GM12875 (cell line): ENCODE results near the gene MYDGF.

Experiments used
- H3K4me3 ChIP-seq: one replicate; pipeline ENCODE4 v1.5.1; 2011; ENCODE audit warnings: low read depth, low read length, control low read depth
- TF ChIP-seq, protein P1 (sequence below): IDR thresholded peaks from 2 replicates; pipeline ENCODE4 v1.5.1; 2011; ENCODE audit warnings: low read depth, mild to moderate bottlenecking, control low read depth, inconsistent platforms, low read length, moderate library complexity, borderline replicate concordance; ENCODE audit not compliant: insufficient read depth

Gene MYDGF

DNA sequence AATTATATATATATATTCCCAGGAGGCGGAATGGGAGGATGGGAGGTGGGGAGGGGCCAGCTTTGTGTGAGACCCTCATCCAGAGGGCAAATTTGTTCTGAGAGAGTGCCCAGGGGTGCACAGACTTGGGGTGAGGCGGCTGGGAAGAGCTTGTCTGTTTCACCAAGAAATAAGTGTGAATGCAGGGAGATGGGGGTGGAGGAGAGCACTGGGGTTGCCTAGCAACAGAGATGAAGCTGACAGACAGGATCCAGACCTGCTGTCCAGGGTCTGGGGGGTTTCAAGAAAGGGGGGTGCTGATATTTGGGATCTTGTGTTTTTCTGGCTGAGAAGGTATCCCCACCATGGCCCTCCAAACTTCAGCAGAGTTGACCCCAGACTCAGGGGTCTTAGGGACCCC, 49.5 kb downstream of the MYDGF start:
- TF ChIP-seq, protein P1, sequence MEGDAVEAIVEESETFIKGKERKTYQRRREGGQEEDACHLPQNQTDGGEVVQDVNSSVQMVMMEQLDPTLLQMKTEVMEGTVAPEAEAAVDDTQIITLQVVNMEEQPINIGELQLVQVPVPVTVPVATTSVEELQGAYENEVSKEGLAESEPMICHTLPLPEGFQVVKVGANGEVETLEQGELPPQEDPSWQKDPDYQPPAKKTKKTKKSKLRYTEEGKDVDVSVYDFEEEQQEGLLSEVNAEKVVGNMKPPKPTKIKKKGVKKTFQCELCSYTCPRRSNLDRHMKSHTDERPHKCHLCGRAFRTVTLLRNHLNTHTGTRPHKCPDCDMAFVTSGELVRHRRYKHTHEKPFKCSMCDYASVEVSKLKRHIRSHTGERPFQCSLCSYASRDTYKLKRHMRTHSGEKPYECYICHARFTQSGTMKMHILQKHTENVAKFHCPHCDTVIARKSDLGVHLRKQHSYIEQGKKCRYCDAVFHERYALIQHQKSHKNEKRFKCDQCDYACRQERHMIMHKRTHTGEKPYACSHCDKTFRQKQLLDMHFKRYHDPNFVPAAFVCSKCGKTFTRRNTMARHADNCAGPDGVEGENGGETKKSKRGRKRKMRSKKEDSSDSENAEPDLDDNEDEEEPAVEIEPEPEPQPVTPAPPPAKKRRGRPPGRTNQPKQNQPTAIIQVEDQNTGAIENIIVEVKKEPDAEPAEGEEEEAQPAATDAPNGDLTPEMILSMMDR = no peak
- no peak overlapping the region for H3K4me3 ChIP-seq

DNA sequence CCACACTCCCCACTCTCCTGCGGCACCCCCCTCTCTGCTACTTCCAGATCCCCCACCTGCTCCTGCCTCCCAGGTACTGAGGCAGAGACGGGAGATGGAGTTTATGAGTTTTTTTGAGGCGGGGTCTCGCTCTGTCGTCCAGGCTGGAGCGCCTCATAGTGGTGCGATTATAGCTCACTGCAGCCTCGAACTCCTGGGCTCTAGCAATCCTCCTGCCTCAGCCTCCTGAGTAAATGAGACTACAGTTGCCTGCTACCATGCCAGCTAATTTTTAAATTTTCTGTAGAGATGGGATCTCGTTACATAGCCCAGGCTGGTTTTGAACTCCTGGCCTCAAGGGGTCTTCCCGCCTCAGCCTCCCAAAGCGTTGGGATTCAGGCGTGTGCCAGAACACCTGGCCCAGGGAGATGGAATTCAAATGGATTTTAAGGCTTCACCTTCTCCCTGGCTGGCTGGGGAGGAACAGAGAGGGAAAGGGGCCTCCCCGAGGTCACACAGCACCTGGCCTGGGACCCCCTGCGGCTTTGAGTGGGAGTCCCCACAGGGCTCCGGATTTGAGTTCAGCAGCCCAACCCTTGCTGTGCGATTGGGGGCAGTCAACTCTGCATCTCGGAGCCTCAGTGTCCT, 50.4 kb downstream of the MYDGF start:
- TF ChIP-seq, protein P1 = no peak
- no peak overlapping the region for H3K4me3 ChIP-seq

DNA sequence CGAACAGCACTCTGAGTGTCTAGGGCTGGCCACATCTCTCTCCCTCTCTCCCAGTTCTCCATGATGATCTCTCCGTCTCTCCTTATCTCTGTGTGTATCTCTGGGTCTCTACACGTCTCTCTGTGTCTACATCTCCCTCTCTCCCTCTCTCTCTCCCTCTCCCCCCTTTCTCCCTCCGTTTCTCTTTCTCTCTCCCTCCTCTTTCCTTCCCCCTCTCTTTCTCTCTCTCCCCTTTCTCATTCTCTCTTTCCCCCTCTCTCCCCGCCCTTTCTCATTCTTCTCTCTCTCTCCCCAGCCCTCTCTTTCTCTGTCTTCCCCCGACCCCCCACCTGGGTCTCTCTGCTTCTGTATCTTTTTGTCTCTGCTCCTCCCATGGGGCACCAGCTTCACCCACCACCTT, 52.1 kb downstream of the MYDGF start:
- TF ChIP-seq, protein P1 = no peak
- no peak overlapping the region for H3K4me3 ChIP-seq

DNA sequence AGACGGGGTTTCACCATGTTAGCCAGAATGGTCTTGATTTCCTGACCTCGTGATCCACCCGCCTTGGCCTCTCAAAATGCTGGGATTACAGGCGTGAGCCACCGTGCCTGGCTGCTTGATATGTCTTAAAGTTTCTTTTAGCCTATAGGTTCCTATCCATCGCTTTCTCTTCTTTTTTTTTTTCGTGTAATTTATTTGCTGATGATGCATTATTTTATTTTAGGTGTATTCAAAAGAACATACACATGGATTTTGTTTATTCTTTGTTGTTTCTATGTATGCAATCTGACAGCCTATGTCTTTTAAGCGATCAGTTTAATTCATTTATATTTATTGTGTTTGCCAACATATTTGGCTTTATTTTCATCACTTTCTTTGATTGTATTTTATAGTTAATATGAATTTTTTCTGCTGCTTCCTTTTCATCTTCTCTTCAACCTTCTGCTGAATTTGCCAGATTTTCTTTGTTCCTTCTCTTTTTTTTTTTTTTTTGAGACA, 56.8 kb downstream of the MYDGF start:
- TF ChIP-seq, protein P1 = no peak
- no peak overlapping the region for H3K4me3 ChIP-seq

DNA sequence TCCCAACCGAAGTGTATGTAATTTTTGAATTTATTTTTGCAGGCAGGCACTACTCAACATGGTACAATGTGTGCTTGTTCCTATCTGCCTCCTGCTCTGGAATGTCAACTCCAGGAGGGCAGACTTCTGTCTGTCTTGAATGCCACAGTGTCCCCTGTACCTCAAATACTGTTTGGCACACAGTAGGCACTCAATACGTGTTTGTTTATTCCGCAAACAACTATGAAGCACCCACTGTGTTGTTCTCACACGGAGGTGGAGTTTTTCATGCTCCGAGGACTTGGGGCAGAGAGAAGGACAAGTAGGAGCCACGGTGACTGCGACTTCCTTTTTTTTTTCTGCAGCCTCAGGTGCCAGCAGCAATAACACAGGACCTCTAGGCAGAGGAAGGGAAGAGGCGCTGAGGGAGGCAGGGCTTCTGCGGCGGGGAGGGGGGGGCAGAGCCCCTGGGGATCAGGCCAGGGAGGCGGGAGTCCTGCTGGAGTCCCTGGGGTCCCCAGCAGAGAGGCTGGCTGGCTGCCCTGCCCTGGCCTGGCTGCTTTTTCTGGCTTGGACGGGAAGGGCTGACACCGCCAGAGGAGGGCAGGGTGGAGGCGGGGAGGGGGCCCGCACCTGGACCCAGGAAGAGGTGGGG, 60.1 kb downstream of the MYDGF start:
- no peak overlapping the region for H3K4me3 ChIP-seq
- TF ChIP-seq, protein P1 = no peak
